NCI-H2227 treated with DMSO at 0.1 percent for 48 hours (cell line): ENCODE results near the gene DENND5B.
"Not testable (repeated sequence)": the region's sequence is repeated elsewhere in the genome, so short reads cannot be mapped to it uniquely, and the experiment has no call there.

Experiments used
- DNase-seq: peaks from one replicate; lab custom pipeline; 2025; lab: John Stamatoyannopoulos, UW

Gene DENND5B

GRCh38 chr12:31557707-31558106 is 33.2 kb downstream of the DENND5B start:
- DNase-seq, result no peak

- not testable (repeated sequence) for DNase-seq
Measured at GRCh38 chr12:31555466-31555865, 35.5 kb downstream of the DENND5B start.

- not testable (repeated sequence) for DNase-seq
Measured at GRCh38 chr12:31550590-31550989, 40.3 kb downstream of the DENND5B start.

- no peak for DNase-seq
Measured at GRCh38 chr12:31536672-31537071, 54.3 kb downstream of the DENND5B start.

DNA sequence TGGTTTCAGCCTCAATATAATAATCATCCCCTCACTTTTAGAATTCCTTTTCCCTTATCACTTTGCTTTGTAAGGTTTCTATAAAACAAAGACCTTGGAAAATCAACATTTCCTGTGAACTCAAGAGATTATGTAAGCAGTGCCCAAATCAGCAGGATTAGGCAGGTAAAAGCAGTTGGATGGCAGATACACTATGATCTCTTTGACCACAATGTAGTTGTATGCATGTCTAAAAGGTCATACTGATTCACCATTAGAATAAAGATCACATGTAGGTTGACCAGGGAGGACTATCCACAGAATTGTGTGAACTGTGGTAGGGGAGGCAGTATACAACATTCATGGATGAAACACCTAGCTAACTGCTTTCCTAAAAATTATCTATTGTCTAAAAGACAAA is 57.5 kb downstream of the DENND5B start:
- DNase-seq, result no peak

DNA sequence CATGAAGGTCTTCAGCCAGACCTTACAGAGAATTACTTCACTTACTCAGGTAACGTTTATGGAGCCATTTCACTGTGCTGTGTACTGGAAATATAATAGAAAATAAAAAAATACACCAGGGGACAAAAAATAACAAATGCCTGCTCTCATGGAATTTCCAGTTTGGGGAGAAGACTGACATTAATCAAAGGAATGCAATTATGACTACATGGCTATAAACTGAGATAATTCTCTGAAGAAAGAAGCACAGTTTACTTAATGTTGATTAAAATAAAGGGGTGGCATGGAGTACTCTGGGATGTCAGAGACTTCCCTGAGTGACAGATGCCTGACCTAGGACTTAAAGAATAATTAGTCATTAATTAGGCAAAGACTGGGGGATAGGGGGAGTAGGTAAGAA is 59.0 kb downstream of the DENND5B start:
- no peak for DNase-seq

GRCh38 chr12:31528095-31528494 is 62.8 kb downstream of the DENND5B start:
- DNase-seq, result no peak

DNA sequence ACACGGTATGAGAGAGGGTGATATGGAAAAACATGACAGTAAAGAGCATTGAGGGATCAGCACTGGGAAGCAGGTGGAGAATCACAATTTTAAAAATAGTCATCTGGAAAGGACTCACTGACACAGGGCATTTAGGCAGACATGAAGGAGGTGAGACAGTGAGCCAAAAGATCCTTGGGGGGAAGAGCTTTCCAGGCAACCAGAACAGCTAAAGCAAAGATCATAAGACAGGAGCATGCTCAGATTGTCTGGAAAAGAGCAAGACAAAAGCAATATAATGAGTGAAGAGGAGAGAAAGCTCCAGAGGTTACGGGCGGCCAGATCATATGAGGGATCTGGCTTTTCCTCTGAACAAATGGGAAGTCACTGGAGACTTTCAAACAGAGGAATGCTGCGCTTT is 63.9 kb downstream of the DENND5B start:
- no peak for DNase-seq

GRCh38 chr12:31526158-31526546 is 64.8 kb downstream of the DENND5B start:
- no peak for DNase-seq

- no peak for DNase-seq
Measured at GRCh38 chr12:31525496-31526157, 65.3 kb downstream of the DENND5B start.

GRCh38 chr12:31524791-31525495 is 66.0 kb downstream of the DENND5B start:
- no peak for DNase-seq

DNA sequence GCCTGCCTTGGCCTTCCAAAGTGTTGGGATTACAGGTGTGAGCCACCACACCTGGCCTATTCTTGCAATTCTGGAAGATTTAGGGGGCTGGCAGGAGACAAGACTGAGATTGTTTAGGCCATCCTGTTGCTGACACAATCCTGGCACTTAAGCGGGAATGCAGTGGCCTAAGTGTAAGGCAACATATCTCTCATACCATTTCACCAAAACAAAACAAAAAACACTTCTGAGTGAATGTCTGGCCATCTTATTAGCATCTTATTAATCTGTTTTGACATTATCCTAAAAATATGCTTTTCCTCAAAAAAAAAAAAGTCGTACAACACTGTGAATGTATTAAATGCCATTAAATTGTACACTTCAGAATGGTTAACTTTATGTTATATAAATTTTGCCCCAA is 67.6 kb downstream of the DENND5B start:
- DNase-seq, result no peak

- no peak for DNase-seq
Measured at GRCh38 chr12:31522607-31523006, 68.3 kb downstream of the DENND5B start.

DNA sequence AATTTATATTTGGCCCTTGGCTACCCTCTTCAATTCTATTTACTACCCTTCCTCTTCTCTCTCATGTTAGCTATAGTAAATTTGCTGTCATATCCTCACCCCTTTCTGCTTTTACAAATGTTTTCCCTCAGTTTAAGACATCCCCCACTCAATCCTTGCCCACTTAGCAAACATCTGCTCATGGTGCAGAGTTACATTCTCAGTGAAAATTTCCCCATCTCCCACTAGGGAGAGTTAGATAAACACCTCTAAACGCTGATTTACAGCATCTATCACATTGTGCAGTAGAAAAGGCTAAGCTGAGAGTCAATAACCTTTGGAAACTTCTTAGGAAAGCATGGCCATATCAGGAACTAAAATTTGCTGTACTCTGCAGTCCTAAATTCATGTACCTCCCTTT is 69.0 kb downstream of the DENND5B start:
- DNase-seq, result no peak

DNA sequence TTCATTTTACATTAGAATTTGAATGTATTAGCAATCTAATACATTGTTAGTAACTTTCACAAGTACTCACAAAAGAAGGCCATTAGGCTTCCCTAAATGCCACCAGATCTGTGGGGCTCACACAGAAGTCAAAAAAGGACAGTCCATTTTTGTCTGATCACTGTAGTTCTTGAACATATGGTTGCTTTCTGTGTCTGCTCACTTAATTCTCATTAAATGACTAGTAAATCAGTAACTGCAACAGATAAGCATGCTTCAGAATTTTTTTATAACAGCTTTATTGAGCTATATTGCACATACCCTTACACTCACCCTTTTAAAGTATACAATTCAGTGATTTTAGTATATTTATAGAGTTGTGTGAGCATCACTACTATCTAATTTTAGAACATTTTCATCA is 71.4 kb downstream of the DENND5B start:
- DNase-seq, result no peak

DNA sequence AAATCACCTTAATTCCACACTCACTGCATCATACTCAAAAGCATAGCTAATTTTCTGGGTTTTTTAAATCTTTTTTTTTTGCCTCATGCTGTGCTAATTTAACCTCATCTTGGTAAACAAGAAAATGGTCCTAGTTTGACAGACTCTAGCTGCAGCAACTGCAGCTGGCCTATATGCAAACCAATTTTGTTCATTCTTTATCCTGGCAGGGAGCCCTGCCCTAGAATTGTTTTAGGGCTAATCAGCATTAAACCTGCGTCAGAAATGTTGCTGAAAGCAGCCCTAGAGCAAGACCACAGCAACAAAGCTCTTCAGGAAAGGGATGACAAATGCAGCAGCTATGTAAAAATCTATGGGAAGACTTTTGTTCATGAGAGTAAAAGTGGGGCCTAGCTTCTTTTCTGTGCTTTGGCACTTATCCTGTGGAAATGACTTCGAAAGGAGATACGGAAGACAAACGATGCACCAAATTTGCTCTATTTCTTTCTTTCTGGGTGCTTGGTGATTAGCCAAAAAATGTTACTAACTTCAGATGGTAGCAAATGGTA is 72.2 kb downstream of the DENND5B start:
- DNase-seq, result peak; percentile 13

DNA sequence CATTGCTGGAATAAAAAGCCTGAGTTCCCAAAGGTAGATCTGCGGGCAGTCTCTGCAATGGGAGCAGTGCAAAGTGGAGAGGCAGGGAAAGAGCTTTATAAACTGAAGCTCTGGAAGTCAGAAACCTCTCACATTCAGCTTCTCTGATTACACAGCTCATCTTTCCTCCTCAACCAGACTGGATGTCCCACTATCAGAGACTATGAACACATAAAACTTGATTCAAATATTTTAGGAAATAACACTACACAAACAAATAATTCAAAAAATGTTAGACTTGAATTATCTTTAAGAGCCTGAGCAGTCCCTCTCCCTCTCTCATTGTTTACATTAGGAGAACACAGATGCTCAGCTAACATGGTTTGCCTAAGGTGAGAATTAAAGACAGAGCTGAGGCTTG is 72.9 kb downstream of the DENND5B start:
- DNase-seq, result no peak

- no peak for DNase-seq
Measured at GRCh38 chr12:31516702-31517101, 74.2 kb downstream of the DENND5B start.

- DNase-seq, result no peak
Measured at GRCh38 chr12:31514912-31515311, 76.0 kb downstream of the DENND5B start.

- DNase-seq, result no peak
Measured at GRCh38 chr12:31510034-31510433, 80.9 kb downstream of the DENND5B start.

DNA sequence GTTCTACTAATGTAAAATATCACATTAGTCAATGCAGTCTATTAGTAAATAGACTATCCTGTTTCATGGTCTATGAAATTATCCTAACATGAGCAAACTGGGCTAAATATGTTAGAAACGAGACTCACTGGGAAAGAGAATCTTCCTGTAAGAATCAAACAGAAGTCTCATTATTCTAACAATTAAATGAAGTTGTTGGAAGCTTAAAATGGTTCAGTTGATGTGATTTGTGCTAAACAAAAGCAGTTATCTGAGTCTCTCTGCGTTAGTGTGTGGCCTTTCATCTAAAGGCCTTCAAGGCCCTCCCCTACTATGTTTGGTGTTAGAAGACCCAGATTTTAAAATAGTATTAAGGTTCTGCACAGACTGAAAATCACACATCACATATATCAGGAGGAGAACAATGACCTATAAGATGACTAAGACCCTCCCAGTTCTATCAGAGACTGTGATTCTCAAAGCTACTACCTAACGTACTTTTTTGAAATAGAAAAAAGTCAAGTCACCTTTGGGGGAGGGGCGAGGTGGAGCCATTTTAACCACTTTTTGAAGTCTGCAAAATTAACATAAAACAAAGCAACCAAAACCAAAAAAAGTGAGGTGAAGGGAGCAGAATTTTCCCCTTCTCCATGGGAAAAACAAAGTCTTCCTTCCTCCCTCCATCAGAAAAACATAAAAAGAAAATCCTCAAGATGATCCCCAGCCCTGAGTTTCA is 82.3 kb downstream of the DENND5B start:
- DNase-seq, result no peak

DNA sequence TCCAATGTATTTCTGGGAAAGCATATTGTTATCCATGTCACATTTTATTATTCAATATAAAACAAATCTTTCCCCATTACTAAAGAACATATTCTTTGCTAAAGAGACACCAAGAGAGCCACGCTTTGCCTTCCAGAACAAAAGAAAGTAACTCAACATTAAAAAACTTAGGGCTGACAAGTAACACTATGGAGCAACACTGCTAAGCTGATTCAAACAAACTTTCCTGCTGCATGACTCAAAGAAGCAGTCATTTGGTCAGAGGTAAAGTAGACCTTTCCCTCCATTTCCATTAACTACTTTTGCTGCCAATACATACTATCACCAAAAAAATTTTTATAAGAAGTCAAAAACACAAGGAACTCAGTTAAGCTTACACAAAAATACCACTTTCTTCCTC is 83.0 kb downstream of the DENND5B start:
- DNase-seq, result no peak
